ENCODE measurements around the gene BAHD1.
"Not testable (repeated sequence)": the region's sequence is repeated elsewhere in the genome, so short reads cannot be mapped to it uniquely, and the experiment has no call there.

BAHD1 gene

DNA sequence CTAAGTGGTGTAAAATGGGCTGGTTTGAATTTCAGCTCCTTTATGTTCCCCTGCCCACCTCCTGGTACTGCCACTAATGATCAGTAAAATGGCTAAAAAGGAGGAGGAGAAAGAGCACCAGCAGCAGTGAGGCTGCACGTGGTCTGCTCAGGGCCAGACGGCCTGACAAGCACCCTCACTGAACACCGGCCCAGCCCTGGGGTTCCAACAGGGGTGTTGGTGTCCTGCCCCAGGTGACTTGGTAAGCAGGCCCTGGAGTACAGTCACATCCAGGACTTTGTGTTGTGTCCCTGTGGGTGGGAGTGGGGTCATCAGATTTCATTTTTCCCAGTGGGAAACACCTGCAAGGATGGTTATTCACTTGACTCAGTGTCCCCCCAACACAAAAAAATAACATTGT lies 5.4 kb downstream of the BAHD1 start:
- no peak for DNase-seq

- no peak for DNase-seq
These were observed 7.6 kb downstream of the BAHD1 start for GRCh38 chr15:40448354-40448753.

DNA sequence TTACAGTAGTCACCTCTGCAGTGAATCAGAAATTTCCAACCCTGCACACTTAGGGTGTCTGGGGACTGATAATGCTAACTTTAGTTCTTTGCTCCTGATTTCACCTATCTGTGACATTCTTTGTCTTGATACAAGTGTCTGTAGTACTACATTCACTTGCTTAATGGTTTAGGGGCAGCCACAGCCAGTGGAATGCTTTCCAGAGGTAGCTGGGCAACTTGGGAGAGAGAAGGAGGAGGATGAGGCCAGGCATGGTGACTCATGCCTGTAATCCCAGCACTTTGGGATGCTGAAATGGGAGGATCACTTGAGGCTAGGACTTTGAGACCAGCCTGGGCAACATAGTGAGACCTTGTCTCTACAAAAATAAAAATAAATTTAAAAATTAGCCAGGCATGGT lies 8.5 kb downstream of the BAHD1 start:
- DNase-seq, result no peak

GRCh38 chr15:40450047-40450446 lies 9.3 kb downstream of the BAHD1 start:
- no peak for DNase-seq

DNA sequence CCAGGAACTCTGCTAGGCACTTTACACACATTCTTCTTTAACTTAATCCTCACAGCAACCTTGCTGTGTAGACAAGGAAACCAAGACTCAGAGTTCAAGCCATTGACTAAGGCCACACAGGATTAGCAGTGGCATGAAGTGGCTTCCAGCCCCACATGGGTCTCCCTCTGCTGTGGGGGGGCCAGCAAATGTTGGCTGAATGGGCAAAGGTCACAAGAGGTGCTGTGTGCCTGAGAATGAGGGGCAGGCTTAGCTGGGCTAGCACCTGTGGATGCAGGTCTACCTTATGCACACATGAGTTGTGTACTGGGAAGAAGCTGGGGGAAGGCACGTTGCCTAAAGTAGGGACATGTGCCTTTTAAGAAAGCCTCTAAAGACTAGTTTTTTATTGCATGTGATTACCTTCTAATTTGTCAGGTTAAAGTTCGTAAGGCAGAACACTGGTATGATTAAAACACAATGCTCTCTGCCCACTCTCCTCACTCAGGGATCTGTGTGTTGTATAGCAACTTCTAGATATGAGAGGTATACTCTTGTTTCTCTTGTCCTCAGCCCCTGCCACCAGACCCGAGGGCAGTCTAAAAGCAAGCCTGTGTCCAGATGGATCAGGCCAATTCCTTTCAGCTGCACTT lies 10.9 kb downstream of the BAHD1 start:
- DNase-seq, result no peak

DNA sequence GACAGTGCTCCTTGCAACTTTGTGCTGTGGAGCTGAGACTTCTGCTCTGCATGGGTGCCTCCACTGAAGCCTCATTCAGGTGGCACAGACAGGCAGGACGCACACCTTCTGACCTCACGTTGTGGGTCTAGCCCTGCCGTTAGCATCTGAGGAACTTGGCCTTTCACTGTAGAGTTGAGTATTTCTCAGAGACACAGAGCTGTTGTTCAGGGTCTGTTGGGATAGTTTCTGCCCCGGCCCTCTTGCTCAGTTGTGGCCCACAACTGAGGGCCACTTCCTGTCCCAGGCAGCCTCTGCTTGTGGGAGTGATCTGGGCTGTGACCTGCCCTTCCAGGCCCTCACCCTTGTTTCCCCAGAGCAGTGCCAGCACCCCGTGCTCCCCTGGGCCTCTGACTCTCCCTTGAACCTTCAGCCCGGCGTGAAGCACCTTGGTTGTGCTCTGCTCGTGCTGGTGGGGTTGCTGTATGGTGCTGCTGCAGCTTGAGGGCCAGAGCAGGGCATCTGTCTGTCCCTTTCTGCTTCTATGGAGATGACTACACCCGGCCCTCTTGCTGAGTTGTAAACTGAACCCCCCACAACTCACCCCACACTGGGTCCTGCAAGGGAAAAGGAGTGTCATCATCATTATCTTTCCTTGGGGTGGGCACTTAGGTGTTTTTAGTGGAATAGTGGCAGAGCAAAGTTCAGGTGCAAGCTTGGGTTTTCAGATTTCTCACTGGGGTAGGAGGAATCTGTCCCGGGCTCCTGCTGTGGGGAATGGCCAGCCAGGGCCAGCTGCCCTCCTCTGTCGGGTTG lies 11.7 kb downstream of the BAHD1 start:
- DNase-seq, result no peak

GRCh38 chr15:40453941-40454340 lies 13.2 kb downstream of the BAHD1 start:
- DNase-seq, result not testable (repeated sequence)

- no peak for DNase-seq
These were observed 14.2 kb downstream of the BAHD1 start for GRCh38 chr15:40454904-40455391.

GRCh38 chr15:40456299-40456712 lies 15.6 kb downstream of the BAHD1 start:
- DNase-seq, result no peak

DNA sequence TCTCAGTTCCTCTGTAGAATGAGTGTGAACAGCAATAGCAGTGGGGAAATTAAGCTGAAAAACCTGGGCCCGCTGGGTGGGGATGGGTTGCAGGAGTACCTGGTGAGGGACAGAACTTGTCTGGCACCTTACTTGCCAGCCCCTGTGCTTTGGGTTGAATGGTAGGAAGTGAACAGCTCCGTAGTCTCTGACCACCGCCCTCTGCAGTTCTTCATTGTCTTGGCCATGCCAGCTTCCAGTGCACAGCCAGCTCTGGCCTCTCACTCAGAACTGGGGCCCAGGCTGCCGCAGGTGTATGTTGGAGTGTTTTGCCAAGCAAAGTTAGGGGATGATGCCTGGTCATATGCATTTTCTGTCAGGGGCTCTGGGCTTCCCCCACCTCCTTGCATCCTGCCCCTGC lies 16.0 kb downstream of the BAHD1 start:
- DNase-seq, result no peak

- DNase-seq, result no peak
These were observed 18.0 kb downstream of the BAHD1 start for GRCh38 chr15:40458495-40459371.

- DNase-seq, result no peak
These were observed 18.8 kb downstream of the BAHD1 start for GRCh38 chr15:40459391-40460015.

- DNase-seq, result no peak
These were observed 19.7 kb downstream of the BAHD1 start for GRCh38 chr15:40460404-40460803.

DNA sequence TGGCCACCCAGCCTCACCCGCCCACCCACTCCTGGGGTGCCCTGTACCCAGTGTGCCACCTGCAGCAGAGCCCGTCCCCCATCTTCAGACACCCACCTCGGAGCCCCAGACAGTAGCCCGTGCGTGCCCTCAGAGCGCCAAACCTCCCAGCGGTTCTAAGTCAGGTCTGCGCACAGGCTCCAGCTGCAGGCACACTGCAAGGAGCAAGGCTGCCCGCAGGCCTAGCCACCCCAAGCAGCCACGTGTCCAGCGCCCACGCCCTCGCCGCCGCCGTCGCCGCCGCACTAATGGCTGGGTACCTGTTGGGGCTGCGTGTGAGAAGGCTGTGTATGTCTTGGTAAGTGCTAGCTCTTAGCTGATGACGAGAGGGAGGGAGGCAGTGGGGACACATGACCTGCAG lies 21.2 kb downstream of the BAHD1 start:
- DNase-seq, result no peak

DNA sequence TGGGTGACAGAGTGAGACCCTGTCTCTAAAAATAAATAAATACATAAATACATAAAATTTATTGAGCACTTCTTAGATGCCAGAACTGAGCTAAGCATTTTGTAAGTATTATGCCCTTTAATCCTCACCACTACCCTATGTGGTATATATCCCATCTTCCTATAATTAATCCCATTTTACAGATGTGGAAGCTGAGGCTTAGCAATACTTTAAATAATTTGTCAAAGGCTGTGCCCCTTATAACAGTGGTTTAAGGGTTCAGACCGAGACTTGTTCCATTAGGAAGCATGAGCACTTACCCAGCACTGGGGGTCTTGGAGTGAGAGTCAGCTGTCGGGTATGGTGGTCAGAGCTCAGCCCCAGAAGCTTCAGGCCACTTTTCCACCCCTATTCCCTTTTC lies 22.5 kb downstream of the BAHD1 start:
- DNase-seq, result no peak

- DNase-seq, result no peak
These were observed 23.3 kb downstream of the BAHD1 start for GRCh38 chr15:40463886-40464545.

- DNase-seq, result no peak
These were observed 23.9 kb downstream of the BAHD1 start for GRCh38 chr15:40464595-40465185.

DNA sequence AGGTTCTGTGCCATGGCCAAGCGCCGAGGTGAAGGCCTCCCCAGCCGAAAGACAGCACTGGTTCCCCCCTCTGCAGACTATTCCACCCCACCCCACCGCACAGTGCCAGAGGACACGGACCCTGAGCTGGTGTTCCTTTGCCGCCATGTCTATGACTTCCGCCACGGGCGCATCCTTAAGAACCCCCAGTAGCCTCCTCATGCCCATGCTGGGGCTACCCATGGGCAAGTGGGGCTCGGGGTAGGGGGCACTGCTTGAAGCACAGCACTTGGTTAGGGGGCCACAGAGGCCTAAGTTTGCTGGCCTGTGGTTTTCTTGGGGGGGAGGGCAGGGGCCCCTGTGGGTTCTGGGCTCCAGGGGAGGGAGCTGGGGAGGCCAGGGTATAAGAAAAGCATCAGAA lies 25.2 kb downstream of the BAHD1 start:
- DNase-seq, result no peak

- no peak for DNase-seq
These were observed 25.9 kb downstream of the BAHD1 start for GRCh38 chr15:40466426-40467260.

DNA sequence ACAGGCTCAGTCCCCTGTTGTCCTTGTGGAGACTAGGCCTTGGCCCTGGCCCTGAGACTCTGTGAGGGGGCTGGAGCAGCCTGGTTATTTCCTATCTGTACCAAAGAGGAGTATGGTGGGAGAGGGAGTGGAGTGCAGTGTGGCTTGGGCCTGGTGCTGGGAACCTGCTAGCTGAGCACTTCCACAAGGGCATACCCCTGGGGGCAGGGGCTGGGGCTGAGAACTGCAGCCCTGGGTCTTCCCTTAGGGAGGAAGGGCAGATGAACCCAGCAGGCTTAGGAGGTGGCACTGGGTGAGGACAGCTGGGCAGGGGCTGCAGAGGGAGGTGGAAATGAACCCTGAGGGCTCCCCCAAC lies 26.5 kb downstream of the BAHD1 start:
- DNase-seq, result no peak

GRCh38 chr15:40468898-40469331 lies 28.2 kb downstream of the BAHD1 start:
- no peak for DNase-seq

All from stimulated activated CD4-positive, alpha-beta T cell treated with anti-CD3 and anti-CD28 coated beads, Interleukin-12 subunit alpha, Interleukin-12 subunit beta, amount 100 ng/mL, for 4 hours (primary cell).